Mesendoderm (in vitro differentiated cells): Measurements from ENCODE around the gene ARVCF.

Experiments
- DNase-seq: peaks from one replicate; pipeline ENCODE4 v3.0.0; 2013
- H2AK5ac ChIP-seq: 2 replicates; pipeline ENCODE4 v1.6.1; 2013; ENCODE audit warnings: low read length, inconsistent platforms
- H2BK120ac ChIP-seq: 2 replicates; pipeline ENCODE4 v1.6.1; 2013; ENCODE audit warnings: low read depth, mild to moderate bottlenecking, low read length, moderate library complexity, mixed read lengths
- H2BK15ac ChIP-seq: replicated peaks from 2 replicates; pipeline ENCODE4 v1.6.1; 2013; ENCODE audit warnings: low read depth, mild to moderate bottlenecking, moderate library complexity
- H2BK5ac ChIP-seq: 2 replicates; pipeline ENCODE4 v1.6.1; 2013; ENCODE audit warnings: low read length, inconsistent platforms
- H3K18ac ChIP-seq: 2 replicates; pipeline ENCODE4 v1.6.1; 2013; ENCODE audit warnings: mild to moderate bottlenecking, low read length, mixed read lengths
- H3K23ac ChIP-seq: one replicate; pipeline ENCODE4 v1.6.1; 2013; ENCODE audit warnings: low read length
- H3K27ac ChIP-seq: 2 replicates; pipeline ENCODE4 v1.5.1; 2013; ENCODE audit warnings: low read depth, mild to moderate bottlenecking, inconsistent platforms, low read length, moderate library complexity
- H3K27me3 ChIP-seq: 2 replicates; pipeline ENCODE4 v1.6.1; 2013; ENCODE audit warnings: low read length, control low read depth, mild to moderate bottlenecking, inconsistent platforms; ENCODE audit not compliant: insufficient read depth, poor library complexity
- H3K36me3 ChIP-seq: 2 replicates; pipeline ENCODE4 v1.6.1; 2013; ENCODE audit warnings: low read length, inconsistent platforms; ENCODE audit not compliant: control insufficient read depth, insufficient read depth
- H3K4ac ChIP-seq: one replicate; pipeline ENCODE4 v1.6.1; 2013; ENCODE audit warnings: low read depth, mild to moderate bottlenecking, low read length, moderate library complexity
- H3K4me1 ChIP-seq: 2 replicates; pipeline ENCODE4 v1.6.1; 2013; ENCODE audit warnings: low read depth, low read length, inconsistent platforms; ENCODE audit not compliant: control insufficient read depth
- H3K4me2 ChIP-seq: 2 replicates; pipeline ENCODE4 v1.6.1; 2013; ENCODE audit warnings: low read length
- H3K4me3 ChIP-seq: 2 replicates; pipeline ENCODE4 v1.5.1; 2013; ENCODE audit warnings: mild to moderate bottlenecking, low read length
- H3K56ac ChIP-seq: one replicate; pipeline ENCODE4 v1.6.1; 2013; ENCODE audit warnings: low read length
- H3K79me1 ChIP-seq: 2 replicates; pipeline ENCODE4 v1.6.1; 2013; ENCODE audit warnings: low read length, inconsistent platforms
- H3K79me2 ChIP-seq: 2 replicates; pipeline ENCODE4 v1.6.1; 2013; ENCODE audit warnings: mild to moderate bottlenecking, low read length; ENCODE audit not compliant: control insufficient read depth, insufficient read depth
- H3K9ac ChIP-seq: 2 replicates; pipeline ENCODE4 v1.6.1; 2013; ENCODE audit warnings: low read length, inconsistent platforms
- H4K5ac ChIP-seq: one replicate; pipeline ENCODE4 v1.6.1; 2013; ENCODE audit warnings: low read length
- H4K8ac ChIP-seq: one replicate; pipeline ENCODE4 v1.6.1; 2013; ENCODE audit warnings: low read depth, mild to moderate bottlenecking, control low read depth, low read length, moderate library complexity
- WGBS: extraction: QIAGEN DNeasy Blood & Tissue Kit; methylation state at CpG from one replicate; pipeline ENCODE4 v1.1.7; 2013; ENCODE audit warnings: low lambda C conversion rate, missing lambda C conversion rate; ENCODE audit not compliant: insufficient coverage; ENCODE audit errors: extremely low coverage; 5-methylcytosine and 5-hydroxymethylcytosine counted together

ARVCF gene

GRCh38 chr22:19942157-19943081 is 74.2 kb downstream of the ARVCF start:
- Histone ChIP-seq H2BK15ac (no peak overlapping the region), H2BK5ac (no peak overlapping the region), H3K36me3 (no peaks in the 10 kb centered on the region), H3K9ac (peak overlapping the region; percentile 46), H4K8ac (peak overlapping the region; percentile 59), H3K79me2 (no peaks in the 10 kb centered on the region), H3K4me2 (no peak overlapping the region), H3K18ac (peak overlapping the region; percentile 45), H2BK120ac (peak overlapping the region; percentile 30), H3K4me3 (no peak overlapping the region), H3K27me3 (no peaks in the 10 kb centered on the region), H3K4me1 (peaks cover 2% of the 10 kb centered on the region), H2AK5ac (no peak overlapping the region), H3K23ac (no peak overlapping the region), H3K27ac (peak overlapping the region; percentile 69), H4K5ac (no peak overlapping the region), H3K4ac (peak overlapping the region; percentile 64), H3K79me1 (no peaks in the 10 kb centered on the region), H3K56ac (peak overlapping the region; percentile 73)
- no CpG with 5 or more reads among the region's 8 CpGs for WGBS
- peak; percentile 66 for DNase-seq

GRCh38 chr22:19941365-19942082 is 75.1 kb downstream of the ARVCF start, which contains the start of the genes COMT and TXNRD2:
COMT (plus strand) TSS chr22:19941772; CDS start chr22:19962527, 20,755 bp downstream.
TXNRD2 (minus strand) TSS chr22:19941818; CDS start chr22:19941803, 15 bp downstream.
- no peak within 1 kb of the TSS for H3K4me3 ChIP-seq

GRCh38 chr22:19940536-19941364 is 75.9 kb downstream of the ARVCF start:
- no peak overlapping the region for H2BK15ac ChIP-seq
- H4K8ac ChIP-seq = no peak overlapping the region
- H4K5ac ChIP-seq = no peak overlapping the region
- H3K4ac ChIP-seq = no peak overlapping the region
- H2BK120ac ChIP-seq = no peak overlapping the region
- H3K4me3 ChIP-seq = no peak overlapping the region
- no peak overlapping the region for H3K18ac ChIP-seq
- no peak overlapping the region for H2AK5ac ChIP-seq
- peak overlapping the region; percentile 17 for H3K56ac ChIP-seq
- no peak overlapping the region for H3K27ac ChIP-seq
- H3K23ac ChIP-seq = no peak overlapping the region
- no peaks in the 10 kb centered on the region for H3K79me1 ChIP-seq
- H3K9ac ChIP-seq = no peak overlapping the region
- no peak overlapping the region for H3K4me2 ChIP-seq
- H3K79me2 ChIP-seq = no peaks in the 10 kb centered on the region
- peaks cover 2% of the 10 kb centered on the region for H3K4me1 ChIP-seq
- no peaks in the 10 kb centered on the region for H3K27me3 ChIP-seq
- no CpG with 5 or more reads among the region's 21 CpGs for WGBS
- H2BK5ac ChIP-seq = no peak overlapping the region
- H3K36me3 ChIP-seq = no peaks in the 10 kb centered on the region
- DNase-seq = no peak

More at GRCh38 chr22:19941365-19942082, 75.1 kb downstream of the ARVCF start, which contains the start of the genes COMT and TXNRD2:
- Histone ChIP-seq H2BK5ac (no peak within 1 kb of the TSS), H3K18ac (peak within 1 kb of the TSS; percentile 45), H3K79me2 (no peaks in the 10 kb centered on the region), H3K56ac (peak within 1 kb of the TSS; percentile 71), H2BK120ac (no peak within 1 kb of the TSS), H3K23ac (no peak within 1 kb of the TSS), H3K36me3 (no peaks in the 10 kb centered on the region), H3K4ac (peak within 1 kb of the TSS; percentile 21), H3K9ac (peak within 1 kb of the TSS; percentile 43), H4K5ac (no peak within 1 kb of the TSS), H2AK5ac (no peak within 1 kb of the TSS), H3K4me2 (no peak within 1 kb of the TSS), H3K4me1 (peaks cover 2% of the 10 kb centered on the region), H2BK15ac (no peak within 1 kb of the TSS), H3K27ac (peak within 1 kb of the TSS; percentile 69), H4K8ac (peak within 1 kb of the TSS; percentile 59), H3K79me1 (no peaks in the 10 kb centered on the region), H3K27me3 (no peaks in the 10 kb centered on the region)
- DNase-seq = peak; percentile 26
- no CpG with 5 or more reads among the region's 63 CpGs for WGBS

GRCh38 chr22:19937616-19938473 is 78.8 kb downstream of the ARVCF start:
- Histone ChIP-seq H4K5ac (no peak overlapping the region), H3K27ac (no peak overlapping the region), H3K36me3 (no peaks in the 10 kb centered on the region), H3K4me3 (no peak overlapping the region), H3K56ac (no peak overlapping the region), H2AK5ac (no peak overlapping the region), H3K4me1 (no peaks in the 10 kb centered on the region), H2BK120ac (no peak overlapping the region), H3K79me1 (no peaks in the 10 kb centered on the region), H3K23ac (no peak overlapping the region), H2BK15ac (no peak overlapping the region), H4K8ac (no peak overlapping the region), H3K18ac (no peak overlapping the region), H3K9ac (no peak overlapping the region), H3K4me2 (no peak overlapping the region), H2BK5ac (no peak overlapping the region), H3K79me2 (no peaks in the 10 kb centered on the region), H3K27me3 (no peaks in the 10 kb centered on the region), H3K4ac (no peak overlapping the region)
- no peak for DNase-seq
- no CpG with 5 or more reads among the region's 16 CpGs for WGBS

GRCh38 chr22:19936513-19936912 is 80.1 kb downstream of the ARVCF start:
- Histone ChIP-seq H2AK5ac (no peak overlapping the region), H3K27ac (no peak overlapping the region), H3K4ac (no peak overlapping the region), H2BK120ac (no peak overlapping the region), H2BK15ac (no peak overlapping the region), H3K4me3 (no peak overlapping the region), H3K79me1 (no peaks in the 10 kb centered on the region), H3K79me2 (no peaks in the 10 kb centered on the region), H3K9ac (no peak overlapping the region), H3K36me3 (no peaks in the 10 kb centered on the region), H3K4me1 (no peaks in the 10 kb centered on the region), H3K18ac (no peak overlapping the region), H4K8ac (no peak overlapping the region), H3K23ac (no peak overlapping the region), H3K56ac (no peak overlapping the region), H3K27me3 (no peaks in the 10 kb centered on the region), H4K5ac (no peak overlapping the region), H2BK5ac (no peak overlapping the region), H3K4me2 (no peak overlapping the region)
- DNase-seq = no peak
- WGBS = no CpG with 5 or more reads among the region's 7 CpGs
